Loucy (cell line): Measurements from ENCODE around the gene UBE3D.
A peak's percentile ranks its signal among the peaks of the same experiment; 100 is the strongest.

Source experiments
- H2AFZ ChIP-seq: fragments of 200-600 bp; sonication (generic); 2 replicates; pipeline ENCODE4 v1.6.0; 2016; ENCODE audit warnings: antibody characterized with exemption, mild to moderate bottlenecking, low read length, moderate library complexity
- H3F3A ChIP-seq: fragments of 200-600 bp; 2 replicates; pipeline ENCODE4 v1.6.0; 2016; ENCODE audit warnings: antibody characterized with exemption, low read depth, mild to moderate bottlenecking
- H3K27me3 ChIP-seq: fragments of 200-600 bp; sonication (generic); 2 replicates; pipeline ENCODE4 v1.6.1; 2014; ENCODE audit warnings: low read length, mild to moderate bottlenecking; ENCODE audit not compliant: insufficient read depth, poor library complexity, severe bottlenecking
- H3K36me3 ChIP-seq: fragments of 200-600 bp; sonication (generic); 2 replicates; pipeline ENCODE4 v1.6.1; 2016; ENCODE audit warnings: low read length; ENCODE audit not compliant: insufficient read depth
- H3K4me1 ChIP-seq: fragments of 200-600 bp; sonication (generic); 2 replicates; pipeline ENCODE4 v1.5.1; 2014; ENCODE audit warnings: low read length, mild to moderate bottlenecking; ENCODE audit not compliant: insufficient read depth, poor library complexity, severe bottlenecking
- H3K4me2 ChIP-seq: fragments of 200-600 bp; sonication (generic); 2 replicates; pipeline ENCODE4 v1.6.0; 2014; ENCODE audit warnings: antibody characterized with exemption, low read length, low read depth, mild to moderate bottlenecking; ENCODE audit not compliant: poor library complexity, severe bottlenecking
- H3K4me3 ChIP-seq: fragments of 200-600 bp; sonication (generic); 2 replicates; pipeline ENCODE4 v1.5.1; 2014; ENCODE audit warnings: low read length, mild to moderate bottlenecking, mixed read lengths; ENCODE audit not compliant: poor library complexity, severe bottlenecking
- H3K79me2 ChIP-seq: fragments of 200-600 bp; sonication (generic); 2 replicates; pipeline ENCODE4 v1.6.1; 2014; ENCODE audit warnings: low read length; ENCODE audit not compliant: insufficient read depth
- H3K9ac ChIP-seq: fragments of 200-600 bp; sonication (generic); 2 replicates; pipeline ENCODE4 v1.6.0; 2014; ENCODE audit warnings: mild to moderate bottlenecking, low read depth, low read length, moderate library complexity; ENCODE audit not compliant: poor library complexity, severe bottlenecking
- H3K9me2 ChIP-seq: fragments of 200-600 bp; sonication (generic); replicated peaks from 2 replicates; pipeline ENCODE4 v1.6.1; 2016; ENCODE audit warnings: low read depth, low read length, mixed read lengths
- H3K9me3 ChIP-seq: fragments of 200-600 bp; sonication (generic); 2 replicates; pipeline ENCODE4 v1.6.1; 2014; ENCODE audit warnings: mild to moderate bottlenecking, antibody characterized with exemption, low read length, low read depth; ENCODE audit not compliant: insufficient read depth
- H4K20me1 ChIP-seq: fragments of 200-600 bp; sonication (generic); 2 replicates; pipeline ENCODE4 v1.6.0; 2014; ENCODE audit warnings: antibody characterized with exemption, low read length, mild to moderate bottlenecking; ENCODE audit not compliant: insufficient read depth, poor library complexity, severe bottlenecking
- EZH2phosphoT487 ChIP-seq: fragments of 200-600 bp; IDR thresholded peaks from 2 replicates; pipeline ENCODE4 v1.6.1; 2018; ENCODE audit warnings: antibody characterized with exemption, mild to moderate bottlenecking, moderate library complexity, borderline replicate concordance
- TF ChIP-seq, protein P1 (sequence below): fragments of 200-600 bp; sonication (generic); conservative IDR thresholded peaks from 2 replicates; pipeline ENCODE4 v1.5.1; 2014; ENCODE audit warnings: mild to moderate bottlenecking, antibody characterized with exemption, low read length

UBE3D gene

DNA sequence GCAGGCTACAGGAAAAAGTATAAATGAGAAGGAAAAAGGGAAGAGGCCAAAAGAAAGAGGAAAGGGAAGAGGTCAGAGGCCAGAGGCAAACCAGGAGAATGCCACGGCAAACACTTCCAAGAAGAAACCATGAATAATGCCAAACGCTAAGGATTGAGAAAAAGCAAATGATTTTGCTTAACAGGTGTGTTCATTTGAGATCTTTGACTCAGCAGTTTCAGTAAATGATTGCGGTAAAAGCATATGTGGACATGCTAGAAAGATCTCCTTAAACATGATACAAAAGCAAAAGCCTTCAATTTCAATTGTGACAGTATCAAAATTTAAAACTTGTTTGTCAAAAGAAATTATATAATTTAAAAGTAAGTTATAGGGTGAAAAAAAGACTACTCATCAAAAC lies 70.6 kb downstream of the UBE3D start:
- H3K9me2 ChIP-seq, result no peaks in the 10 kb centered on the region
- no peaks in the 10 kb centered on the region for H4K20me1 ChIP-seq
- H3K4me3 ChIP-seq, result no peak overlapping the region
- no peak for TF ChIP-seq EZH2phosphoT487
- TF ChIP-seq, protein P1, sequence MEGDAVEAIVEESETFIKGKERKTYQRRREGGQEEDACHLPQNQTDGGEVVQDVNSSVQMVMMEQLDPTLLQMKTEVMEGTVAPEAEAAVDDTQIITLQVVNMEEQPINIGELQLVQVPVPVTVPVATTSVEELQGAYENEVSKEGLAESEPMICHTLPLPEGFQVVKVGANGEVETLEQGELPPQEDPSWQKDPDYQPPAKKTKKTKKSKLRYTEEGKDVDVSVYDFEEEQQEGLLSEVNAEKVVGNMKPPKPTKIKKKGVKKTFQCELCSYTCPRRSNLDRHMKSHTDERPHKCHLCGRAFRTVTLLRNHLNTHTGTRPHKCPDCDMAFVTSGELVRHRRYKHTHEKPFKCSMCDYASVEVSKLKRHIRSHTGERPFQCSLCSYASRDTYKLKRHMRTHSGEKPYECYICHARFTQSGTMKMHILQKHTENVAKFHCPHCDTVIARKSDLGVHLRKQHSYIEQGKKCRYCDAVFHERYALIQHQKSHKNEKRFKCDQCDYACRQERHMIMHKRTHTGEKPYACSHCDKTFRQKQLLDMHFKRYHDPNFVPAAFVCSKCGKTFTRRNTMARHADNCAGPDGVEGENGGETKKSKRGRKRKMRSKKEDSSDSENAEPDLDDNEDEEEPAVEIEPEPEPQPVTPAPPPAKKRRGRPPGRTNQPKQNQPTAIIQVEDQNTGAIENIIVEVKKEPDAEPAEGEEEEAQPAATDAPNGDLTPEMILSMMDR, result no peak
- no peak overlapping the region for H3K4me2 ChIP-seq
- no peaks in the 10 kb centered on the region for H3K9me3 ChIP-seq
- no peak overlapping the region for H3K9ac ChIP-seq
- H3K36me3 ChIP-seq, result no peaks in the 10 kb centered on the region
- no peaks in the 10 kb centered on the region for H3K79me2 ChIP-seq
- no peaks in the 10 kb centered on the region for H3F3A ChIP-seq
- peaks cover 8% of the 10 kb centered on the region for H3K4me1 ChIP-seq
- H2AFZ ChIP-seq, result no peak overlapping the region
- no peaks in the 10 kb centered on the region for H3K27me3 ChIP-seq

DNA sequence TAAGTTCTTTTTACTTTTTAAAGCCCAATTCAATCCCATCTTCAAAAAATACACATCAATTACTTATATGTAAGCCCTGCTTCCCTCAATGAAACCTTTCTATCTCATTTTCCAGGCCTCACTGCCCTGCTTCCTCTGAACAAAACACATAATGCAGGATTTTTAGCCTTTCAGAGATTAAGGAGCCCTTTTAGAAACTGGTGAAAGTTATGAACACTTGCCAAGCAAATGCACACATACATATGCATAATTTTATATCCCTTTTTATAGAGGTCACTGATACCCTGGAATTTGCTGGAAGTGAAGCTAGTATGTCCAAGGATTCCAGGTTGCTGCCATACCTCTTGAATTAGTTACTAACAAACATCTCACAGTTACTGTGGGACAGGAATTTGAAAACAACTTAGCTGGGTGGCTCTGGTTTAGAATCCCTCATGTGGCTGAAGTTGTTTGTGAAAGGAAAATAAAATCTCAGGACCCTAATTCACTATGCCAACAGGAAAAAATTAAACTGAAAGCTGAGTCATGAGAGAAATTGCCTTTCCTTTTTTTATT lies 75.8 kb downstream of the UBE3D start:
- no peak for TF ChIP-seq EZH2phosphoT487
- TF ChIP-seq, protein P1, result no peak

DNA sequence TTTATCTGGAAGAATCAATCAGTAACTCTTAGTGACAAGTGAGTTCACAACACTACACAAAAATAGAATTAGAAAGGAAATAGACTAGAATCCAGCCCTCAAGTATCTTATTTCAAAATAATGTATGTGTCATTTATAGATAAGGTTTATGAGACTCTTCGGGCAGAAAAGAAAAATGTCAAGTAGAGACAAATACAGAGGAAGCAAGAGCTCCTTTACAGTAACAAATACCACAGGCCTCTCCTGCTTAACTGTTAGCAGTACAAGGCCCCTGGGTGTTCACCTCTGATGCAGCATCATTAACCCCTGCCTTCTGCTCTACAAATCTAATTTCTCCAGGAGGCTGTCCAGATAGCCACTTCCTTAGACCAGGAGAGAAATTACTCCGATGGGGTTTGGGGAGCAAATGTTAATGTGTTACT lies 76.7 kb downstream of the UBE3D start:
- peak overlapping the region; percentile 64 for H3K4me2 ChIP-seq
- H3K9me2 ChIP-seq, result no peaks in the 10 kb centered on the region
- H3K9me3 ChIP-seq, result no peaks in the 10 kb centered on the region
- H3K79me2 ChIP-seq, result no peaks in the 10 kb centered on the region
- H2AFZ ChIP-seq, result no peak overlapping the region
- peaks cover 34% of the 10 kb centered on the region for H3K4me1 ChIP-seq
- TF ChIP-seq, protein P1, result no peak
- TF ChIP-seq EZH2phosphoT487, result no peak
- H4K20me1 ChIP-seq, result no peaks in the 10 kb centered on the region
- peaks cover 18% of the 10 kb centered on the region; the same call in 1 of the 2 replicates for H3F3A ChIP-seq
- peak overlapping the region; percentile 30 for H3K9ac ChIP-seq
- H3K36me3 ChIP-seq, result no peaks in the 10 kb centered on the region
- peak overlapping the region; percentile 47 for H3K4me3 ChIP-seq
- no peaks in the 10 kb centered on the region for H3K27me3 ChIP-seq

More for the DNA sequence above, 75.8 kb downstream of the UBE3D start:
- Histone ChIP-seq H3F3A (peaks cover 18% of the 10 kb centered on the region; the same call in 1 of the 2 replicates), H3K79me2 (no peaks in the 10 kb centered on the region), H3K9me3 (no peaks in the 10 kb centered on the region), H2AFZ (no peak overlapping the region), H4K20me1 (no peaks in the 10 kb centered on the region), H3K4me2 (peak overlapping the region; percentile 64), H3K27me3 (no peaks in the 10 kb centered on the region), H3K4me1 (peaks cover 34% of the 10 kb centered on the region), H3K4me3 (no peak overlapping the region), H3K36me3 (no peaks in the 10 kb centered on the region), H3K9ac (peak overlapping the region; percentile 30), H3K9me2 (no peaks in the 10 kb centered on the region)
